NCI-H82 treated with DMSO at 0.1 percent for 48 hours (cell line): Measurements from ENCODE around the gene CLTRN.
"Not testable (repeated sequence)": the region's sequence is repeated elsewhere in the genome, so short reads cannot be mapped to it uniquely, and the experiment has no call there.

ENCODE experiments used
- DNase-seq: peaks from one replicate; lab custom pipeline; 2025; ENCODE audit not compliant: unreplicated experiment; lab: John Stamatoyannopoulos, UW

CLTRN gene

DNA sequence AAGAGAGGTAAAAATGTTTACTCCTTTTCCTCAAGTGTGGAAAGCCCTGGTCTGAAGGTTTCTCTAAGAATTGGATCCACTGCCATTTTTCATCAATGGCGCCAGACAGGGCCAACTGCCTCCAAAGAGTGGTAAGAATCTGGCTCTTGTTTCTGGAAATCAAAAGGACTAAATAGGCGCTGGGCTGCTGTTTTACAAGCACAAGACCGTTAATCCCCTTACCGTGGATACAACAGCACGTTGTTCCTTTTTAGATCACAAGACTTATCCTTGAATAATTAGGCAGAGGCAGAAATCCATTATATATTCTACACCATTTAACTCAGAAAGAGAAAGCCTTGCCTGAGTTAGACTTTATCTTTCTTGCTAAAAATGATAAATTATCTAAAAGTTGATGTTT, 10.6 kb downstream of the CLTRN start:
- DNase-seq: no peak

DNA sequence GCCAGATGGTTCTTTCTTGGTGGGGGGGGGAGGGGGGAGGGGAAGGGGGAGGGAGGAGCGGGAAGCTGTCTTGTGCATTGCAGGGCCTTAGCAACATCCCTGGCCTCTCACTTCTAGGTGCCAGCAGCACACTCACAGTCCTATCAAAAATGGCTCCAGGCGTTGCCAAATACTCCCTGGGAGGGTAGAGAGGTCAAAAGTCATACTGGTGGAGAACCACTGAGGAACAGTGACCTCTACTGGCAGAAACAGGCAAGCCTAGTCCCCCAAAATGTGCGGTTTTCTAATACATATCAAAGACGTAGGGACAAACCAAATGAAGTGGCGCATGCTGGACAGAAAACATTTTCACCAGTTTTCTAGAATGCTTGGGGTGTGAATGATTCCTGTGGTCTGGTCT, 17.1 kb downstream of the CLTRN start:
- not testable (repeated sequence) for DNase-seq

DNA sequence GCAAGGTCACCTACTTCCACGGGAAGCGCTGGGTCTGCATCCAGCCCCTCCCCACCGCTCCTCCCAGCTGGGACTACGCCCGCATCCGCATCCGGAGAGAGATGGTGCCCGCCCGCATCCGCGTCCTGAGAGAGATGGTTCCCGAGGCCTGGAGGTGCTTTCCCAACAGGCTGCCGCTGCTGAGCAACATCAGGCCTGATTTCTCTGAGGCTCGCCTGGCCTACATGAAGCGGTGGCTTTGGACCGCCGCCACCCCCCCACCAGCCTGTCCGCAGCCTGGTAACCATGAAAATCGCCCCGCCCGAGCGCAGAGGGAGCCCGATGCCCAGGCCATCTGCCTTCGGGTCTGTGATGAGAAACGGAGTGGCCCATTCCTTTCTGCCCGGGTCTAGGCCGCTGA, 18.1 kb downstream of the CLTRN start:
- DNase-seq: no peak

DNA sequence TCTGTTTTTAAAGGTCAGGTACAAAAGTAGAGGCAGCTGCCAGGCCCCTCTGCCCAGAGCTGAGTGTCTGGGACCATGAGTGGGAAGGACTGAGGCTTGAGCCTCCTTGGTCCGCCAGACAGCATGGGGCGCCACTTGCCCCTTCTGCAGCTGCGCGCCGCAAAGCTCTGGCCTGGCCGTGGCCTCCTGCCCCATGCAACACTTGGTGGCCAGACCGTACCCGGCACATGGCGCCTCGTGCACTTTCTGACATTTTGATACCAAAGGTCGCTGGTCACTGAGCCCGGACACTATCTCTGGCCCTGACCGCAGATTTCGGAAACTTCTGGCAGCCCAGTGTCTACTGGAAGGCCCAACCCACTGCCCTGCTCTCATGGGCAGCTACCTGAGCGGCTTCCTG, 18.6 kb downstream of the CLTRN start:
- no peak for DNase-seq

DNA sequence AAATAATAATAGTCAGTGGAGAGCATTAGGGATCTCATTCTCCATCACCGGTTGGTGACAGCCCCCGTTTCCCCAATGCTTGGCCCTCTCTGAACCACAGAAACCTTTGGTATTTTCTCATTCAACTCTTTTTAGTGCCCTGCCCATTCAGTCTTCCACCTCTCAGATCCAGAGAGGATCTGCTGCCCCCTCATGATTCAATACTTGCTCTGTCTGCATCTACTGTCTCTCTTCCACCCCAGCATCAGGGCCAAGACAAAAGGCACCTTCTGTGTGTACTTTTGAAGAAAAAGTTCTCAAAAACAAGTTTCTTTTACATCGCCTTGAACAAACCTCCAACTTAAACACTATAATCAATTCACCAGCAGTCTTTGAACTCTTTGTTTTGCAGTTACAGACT, 19.3 kb downstream of the CLTRN start:
- no peak for DNase-seq

DNA sequence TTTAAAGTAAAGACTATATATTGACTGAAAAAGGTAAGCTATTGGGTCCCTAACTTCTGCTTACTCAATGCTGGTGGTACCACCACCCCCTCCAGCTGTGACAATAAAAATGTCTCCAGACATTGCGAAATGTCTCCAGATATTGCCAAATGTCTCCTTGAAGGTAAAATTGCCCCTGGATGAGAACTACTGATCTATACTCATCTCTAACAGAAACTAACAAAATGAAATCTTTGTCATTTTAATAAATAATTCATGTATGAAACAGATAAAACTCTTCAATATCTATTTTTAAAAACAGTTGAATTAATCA, 20.1 kb downstream of the CLTRN start:
- no peak for DNase-seq

DNA sequence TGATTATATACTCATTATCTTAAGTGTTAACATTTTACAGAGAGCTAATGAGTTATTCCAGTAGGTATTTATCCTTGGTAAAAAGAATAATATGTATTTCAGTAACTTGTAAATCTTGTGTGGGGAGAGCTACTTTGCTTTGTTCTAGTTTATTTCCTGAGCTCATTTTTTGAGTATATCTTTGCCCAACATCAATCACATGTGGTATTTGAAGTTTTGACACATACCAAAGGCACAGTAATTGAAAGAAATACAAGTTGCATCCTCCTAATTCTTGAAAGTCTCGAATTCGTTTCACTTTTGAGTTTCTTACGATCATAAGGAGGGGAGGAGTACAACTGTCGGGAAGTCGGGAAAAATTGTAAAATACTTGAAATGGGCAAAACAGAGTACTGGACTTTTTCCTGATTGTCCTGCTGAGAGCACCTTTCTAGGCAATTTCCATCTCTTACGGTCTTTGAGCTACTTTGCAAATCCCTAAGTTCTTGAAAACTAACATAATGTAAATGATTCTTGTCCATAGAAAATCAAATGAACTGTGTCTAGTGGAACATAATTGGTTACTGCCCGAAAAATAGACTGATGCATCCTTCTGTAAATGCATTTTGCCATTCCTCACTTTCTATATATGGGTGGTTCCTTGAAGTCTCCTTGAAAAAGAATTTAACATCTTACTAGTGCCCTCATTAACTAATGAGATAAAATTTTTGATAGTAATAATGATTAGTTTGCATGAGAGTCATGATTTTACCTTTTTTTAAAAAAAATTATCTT, 20.6 kb downstream of the CLTRN start:
- DNase-seq: no peak

DNA sequence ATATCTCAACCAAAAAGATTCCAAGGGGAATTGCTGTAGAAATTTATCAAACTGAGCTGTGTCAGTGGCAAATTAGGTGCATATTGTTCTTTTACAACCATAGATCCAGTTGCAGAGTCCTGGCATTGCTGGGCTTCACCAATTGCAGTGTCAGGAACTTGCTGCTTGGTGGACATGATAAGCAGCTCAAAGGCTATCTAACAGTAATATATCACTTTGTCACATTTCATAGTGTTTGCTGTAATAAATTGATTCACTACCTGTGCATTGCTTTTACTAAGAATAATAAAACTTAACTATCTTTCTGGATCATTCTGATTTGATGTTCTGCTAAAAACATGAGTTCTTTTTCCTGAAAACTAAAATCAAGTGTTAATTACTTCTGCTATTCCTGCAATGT, 33.0 kb downstream of the CLTRN start:
- no peak for DNase-seq

DNA sequence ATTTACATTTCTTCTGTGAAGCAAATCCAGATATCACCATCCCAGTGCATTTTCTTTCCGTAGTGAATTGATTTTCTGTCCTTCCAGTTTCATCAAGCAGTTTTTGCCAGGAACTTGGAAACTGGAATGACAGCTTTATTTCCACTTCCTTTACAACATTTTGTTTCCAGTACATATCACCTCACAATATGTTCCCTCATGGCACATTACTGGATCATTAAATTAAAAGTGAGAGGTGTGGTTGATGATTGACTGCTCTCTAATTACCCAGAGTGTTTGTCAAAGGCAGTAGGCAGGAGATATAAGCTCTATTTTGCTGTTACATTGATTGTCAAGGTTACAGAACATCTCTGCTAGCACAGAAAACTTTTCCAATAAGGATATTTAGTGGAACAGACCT, 41.6 kb downstream of the CLTRN start:
- no peak for DNase-seq

DNA sequence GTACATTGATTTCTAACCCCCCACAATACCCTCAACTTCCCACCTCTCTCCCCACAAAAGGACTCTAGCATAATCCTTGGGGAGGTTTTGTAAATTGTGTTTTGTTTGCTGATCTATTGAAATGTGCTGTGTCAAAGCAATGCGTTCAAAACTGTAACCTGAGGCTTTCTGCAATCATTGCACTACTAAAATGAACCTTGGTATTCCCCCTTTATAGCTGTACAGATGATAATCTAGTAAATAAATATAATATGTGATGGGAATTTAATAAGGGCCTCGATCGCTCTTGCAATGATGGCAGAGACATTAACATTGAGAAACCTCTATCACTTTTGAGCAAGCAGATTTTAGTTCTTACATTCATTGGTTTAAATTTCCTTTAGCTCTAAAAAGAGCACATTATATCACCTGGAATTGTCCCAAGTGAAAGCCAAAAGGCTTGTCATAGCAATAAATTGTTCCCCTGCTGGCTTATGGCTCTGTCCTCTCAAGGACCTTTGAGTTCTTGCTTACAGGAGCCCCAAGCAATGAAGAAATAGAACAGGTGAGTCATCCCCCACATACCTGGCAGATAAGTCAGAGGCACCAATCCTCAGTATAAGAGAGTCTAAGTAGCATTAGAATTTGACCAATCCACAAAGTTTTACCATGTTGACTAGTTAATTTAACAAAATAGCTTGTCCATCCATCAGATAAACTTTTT, 45.4 kb downstream of the CLTRN start:
- no peak for DNase-seq

DNA sequence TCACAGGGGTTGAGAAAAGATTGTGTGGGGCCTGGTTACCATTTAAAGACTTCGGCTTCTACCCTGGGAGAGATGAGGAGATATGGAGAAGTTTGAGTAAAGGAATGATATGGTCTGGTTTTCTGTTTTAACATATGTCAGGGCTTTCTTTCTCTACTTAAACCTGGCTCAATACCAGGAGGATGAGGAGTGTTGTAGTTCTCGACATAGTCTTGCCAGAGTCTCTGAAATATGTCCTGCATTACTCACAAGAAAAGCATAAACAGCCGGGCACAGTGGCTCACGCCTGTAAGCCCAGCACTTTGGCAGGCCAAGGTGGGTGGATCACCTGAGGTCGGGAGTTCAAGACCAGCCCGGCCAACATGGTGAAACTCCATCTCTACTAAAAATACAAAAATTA, 47.5 kb downstream of the CLTRN start:
- DNase-seq: no peak

DNA sequence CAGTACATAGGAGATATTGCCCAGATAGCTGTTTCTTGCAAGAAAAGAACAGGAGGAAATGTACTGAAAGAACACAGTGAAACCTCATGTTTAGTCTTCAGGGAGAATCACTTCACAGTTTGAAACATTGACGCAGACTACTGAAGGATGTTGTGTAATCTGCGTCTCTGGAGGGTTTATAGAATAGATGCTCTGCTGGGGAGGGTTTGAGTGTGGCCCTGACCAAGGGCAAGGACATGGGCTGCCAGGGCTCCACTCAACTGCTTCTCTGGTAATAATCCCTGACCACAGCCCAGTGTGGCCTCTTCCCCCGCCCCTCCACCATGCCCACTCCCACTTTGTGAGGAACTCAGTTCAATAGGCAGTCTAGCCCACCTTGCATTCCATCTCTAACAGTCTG, 48.1 kb downstream of the CLTRN start:
- no peak for DNase-seq

DNA sequence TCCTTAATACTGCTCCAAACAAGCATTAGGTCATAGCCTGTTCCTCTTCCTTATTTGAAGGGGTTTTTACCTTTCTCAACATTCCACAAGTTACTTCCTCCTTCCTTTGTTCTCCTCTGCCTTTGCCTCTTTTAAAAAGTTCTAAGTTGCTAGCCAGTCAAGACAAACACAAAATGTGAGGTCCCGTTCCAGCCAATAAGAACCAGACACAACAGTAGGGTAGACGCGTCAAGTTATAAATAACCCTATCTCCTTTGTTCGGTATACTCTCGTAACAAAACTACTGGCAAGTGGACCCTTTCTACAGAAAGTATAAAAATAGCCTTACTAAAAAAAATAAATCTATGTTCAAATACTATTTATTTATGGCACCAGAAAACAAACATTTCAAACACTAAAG, 57.5 kb downstream of the CLTRN start:
- DNase-seq: no peak

DNA sequence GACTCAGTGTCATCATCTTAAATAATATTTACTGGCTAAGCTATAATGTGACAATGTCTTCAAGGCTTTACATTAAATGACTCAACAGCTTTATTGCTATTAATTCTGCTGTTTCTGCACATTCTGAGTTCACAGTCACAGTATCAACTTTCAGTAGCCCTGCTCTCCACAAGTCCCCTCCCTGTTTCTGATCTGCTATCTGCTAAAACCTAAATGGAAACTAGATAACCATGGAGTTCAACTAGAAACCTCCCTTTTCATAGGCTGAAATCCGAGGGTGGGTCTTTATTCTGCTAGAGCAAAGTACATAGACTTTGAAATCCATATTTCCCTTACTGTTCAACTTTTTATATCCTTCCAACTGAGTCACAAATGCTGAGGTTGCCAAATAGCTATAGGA, 58.5 kb downstream of the CLTRN start:
- no peak for DNase-seq

DNA sequence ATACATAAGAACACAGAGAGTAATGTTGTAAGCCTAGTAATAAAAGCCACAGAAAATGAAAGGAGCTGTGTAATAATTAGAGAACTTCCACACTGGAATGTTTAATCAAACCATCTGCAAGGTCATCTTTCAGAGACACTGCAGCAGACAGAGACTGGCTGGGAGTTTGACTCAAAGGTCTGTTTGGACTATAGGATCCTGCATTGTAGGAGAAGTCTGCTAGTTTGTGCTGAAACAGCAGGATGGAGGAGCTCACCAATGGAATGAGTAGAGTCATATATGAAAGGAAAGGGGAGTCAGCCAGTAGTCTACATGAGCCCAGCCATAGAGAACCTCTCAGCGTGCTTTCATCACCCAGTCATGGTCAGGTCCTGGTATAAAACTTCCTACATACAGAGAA, 59.4 kb downstream of the CLTRN start:
- no peak for DNase-seq

DNA sequence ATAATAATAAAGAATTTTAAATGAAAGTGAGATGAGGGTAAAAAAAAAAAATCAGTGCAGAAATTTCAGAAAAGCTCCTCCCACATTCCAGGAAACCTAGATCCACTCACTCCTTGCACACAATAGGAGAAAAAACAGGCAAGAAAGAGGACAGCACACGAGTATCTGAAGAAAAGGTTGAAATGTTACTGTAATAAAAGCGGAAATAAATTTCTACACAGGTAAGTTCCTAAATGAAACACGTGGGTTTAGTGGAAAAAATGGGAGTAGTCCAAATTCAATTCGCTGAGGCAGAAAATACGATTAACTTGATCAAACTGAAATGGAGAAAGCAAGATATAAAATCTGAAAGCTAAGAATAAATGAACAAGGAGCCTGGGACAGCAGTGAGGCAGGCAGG, 61.8 kb downstream of the CLTRN start:
- DNase-seq: no peak

DNA sequence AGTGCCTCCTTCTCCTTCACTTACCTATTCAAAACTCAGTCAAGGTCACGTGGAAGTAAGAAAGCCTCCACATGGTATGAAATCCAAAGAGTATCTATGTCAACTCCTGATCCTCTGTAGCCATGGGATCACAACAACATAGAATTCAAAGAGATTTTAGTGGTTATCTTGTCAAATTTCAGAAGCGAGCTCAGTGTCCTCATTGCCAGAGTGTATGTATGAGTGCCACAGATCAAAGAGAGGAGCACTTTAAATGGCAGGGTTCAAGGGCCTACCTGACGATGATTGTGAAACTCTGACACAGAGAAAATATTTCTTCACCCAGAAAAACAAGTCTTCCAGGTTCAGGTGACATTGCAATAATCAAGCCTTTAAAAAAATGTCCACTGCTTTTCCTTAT, 62.7 kb downstream of the CLTRN start:
- no peak for DNase-seq

DNA sequence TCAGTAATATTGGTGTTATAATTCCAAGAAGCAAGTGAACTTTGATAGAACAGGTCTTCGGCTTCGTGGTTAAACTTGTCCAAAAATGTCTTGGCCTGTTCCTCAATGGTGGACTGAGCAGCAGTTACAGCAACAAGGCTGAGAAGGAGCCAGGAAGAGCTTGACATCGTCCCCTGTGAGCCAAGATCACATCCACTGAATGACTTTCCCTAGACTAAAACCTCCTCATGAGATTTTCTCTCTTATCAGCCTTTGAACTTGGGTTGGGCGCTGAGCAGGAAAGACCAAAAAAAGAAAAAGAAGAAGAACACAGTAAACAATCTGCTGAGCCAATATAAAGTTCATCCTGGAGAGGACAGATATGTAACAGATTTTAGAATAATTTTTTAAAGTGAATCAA, 63.9 kb downstream of the CLTRN start, which contains the start of gene ACE2:
TSS of gene ACE2 (minus strand) at position 216 of the 400 bp plus-strand sequence. CDS start at position 167, 49 bp downstream.
- no peak for DNase-seq

DNA sequence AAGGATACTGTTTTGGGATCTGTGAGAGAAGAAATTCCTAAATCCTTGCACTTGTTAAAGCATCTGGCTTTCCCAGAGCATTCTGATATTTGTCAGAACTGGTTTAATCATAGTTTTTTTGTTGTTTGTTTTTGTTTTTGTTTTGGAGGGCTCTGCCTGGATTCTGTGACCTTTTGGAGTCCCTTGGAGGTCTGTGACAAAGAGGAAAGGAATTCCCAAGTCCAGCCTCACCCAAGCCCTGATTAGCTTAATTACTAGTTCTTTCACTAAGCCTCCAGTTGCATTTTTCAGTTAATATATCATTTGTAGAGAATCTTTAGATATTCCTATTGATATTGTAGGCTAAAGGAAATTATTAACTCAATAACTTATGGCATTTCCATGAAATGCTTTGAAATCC, 64.6 kb downstream of the CLTRN start:
- no peak for DNase-seq

DNA sequence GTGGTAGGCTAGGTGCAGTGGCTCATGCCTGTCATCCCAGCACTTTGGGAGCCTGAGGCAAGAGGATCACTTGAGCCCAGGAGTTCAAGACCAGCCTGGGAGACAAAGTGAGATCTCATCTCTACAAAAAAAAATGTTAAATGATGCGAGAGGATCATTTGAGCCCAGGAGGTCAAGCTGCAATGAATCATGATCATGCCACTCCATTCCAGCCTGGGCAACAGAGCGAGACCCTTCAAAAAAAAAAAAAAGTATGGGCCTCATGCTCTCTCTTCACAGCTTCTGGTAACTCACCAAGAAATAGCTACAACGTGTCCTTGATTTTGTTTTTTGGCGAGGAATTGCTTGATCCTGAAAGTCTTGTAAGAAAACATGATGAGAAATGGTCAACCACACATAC, 65.1 kb downstream of the CLTRN start:
- no peak for DNase-seq

DNA sequence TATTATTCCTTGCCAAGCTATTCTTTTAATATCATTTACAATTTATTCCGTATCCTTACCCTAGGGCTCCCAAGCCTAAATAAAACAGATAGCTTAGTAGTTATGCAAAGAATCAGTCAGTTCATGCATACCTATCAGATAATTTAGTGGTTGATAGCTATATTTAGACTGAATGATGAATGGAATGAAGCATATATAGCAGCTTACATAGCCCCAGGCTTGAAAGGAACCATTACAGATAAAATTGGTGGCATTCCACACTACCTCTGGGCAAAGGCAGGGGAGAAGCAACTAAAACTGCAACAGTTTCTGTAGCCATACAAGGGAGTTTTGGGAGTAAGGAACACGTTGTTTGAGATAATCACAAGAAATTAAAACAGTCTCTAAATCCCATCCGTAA, 66.6 kb downstream of the CLTRN start:
- DNase-seq: no peak

DNA sequence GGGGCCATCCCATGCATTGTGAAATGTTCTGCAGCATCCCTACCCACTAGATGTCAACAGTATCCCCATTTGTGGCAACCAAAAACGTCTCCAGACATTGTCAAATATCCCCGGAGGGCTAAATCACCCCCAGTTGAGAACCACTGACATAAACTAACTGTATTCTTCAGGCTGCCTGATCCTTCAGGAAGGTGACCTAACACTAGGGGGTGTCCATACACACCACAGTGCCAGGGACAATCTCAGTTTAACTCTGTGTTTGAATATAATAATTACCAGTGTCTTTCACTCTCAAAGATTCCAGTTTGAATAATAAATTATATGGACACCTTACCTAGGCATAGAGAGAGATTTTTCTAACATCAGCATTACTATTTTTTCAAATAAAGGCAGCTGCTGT, 70.2 kb downstream of the CLTRN start:
- DNase-seq: no peak
